HG03135 (cell line): ENCODE results near the gene SCN9A.
"Not testable (repeated sequence)": the region's sequence is repeated elsewhere in the genome, so short reads cannot be mapped to it uniquely, and the experiment has no call there.

Experiments used
- ATAC-seq: cut with Tn5 transposase; IDR thresholded peaks from one replicate; pipeline ENCODE4 v1.9.1; 2021; ENCODE audit warnings: mild to moderate bottlenecking, moderate library complexity; ENCODE audit not compliant: unreplicated experiment

Gene SCN9A

GRCh38 chr2:166375736-166376487 is at the start of gene SCN9A:
SCN9A (minus strand) TSS chr2:166375944; CDS start chr2:166311756, 64,188 bp downstream.
- peak; percentile 53 for ATAC-seq

- no peak for ATAC-seq
Measured at GRCh38 chr2:166424841-166425240, 49.1 kb upstream of the SCN9A start.

GRCh38 chr2:166419616-166419934 is 43.8 kb upstream of the SCN9A start:
- no peak for ATAC-seq

- ATAC-seq: no peak
Measured at GRCh38 chr2:166418853-166419615, 43.3 kb upstream of the SCN9A start.

- ATAC-seq: no peak
Measured at GRCh38 chr2:166417669-166418068, 41.9 kb upstream of the SCN9A start.

GRCh38 chr2:166413255-166413654 is 37.5 kb upstream of the SCN9A start:
- ATAC-seq: no peak

GRCh38 chr2:166411473-166412230 is 35.9 kb upstream of the SCN9A start:
- no peak for ATAC-seq

GRCh38 chr2:166410828-166411472 is 35.2 kb upstream of the SCN9A start:
- no peak for ATAC-seq

GRCh38 chr2:166407746-166408145 is 32.0 kb upstream of the SCN9A start:
- ATAC-seq: not testable (repeated sequence)

GRCh38 chr2:166406374-166406773 is 30.6 kb upstream of the SCN9A start:
- no peak for ATAC-seq

GRCh38 chr2:166405569-166405926 is 29.8 kb upstream of the SCN9A start:
- no peak for ATAC-seq

GRCh38 chr2:166404831-166405568 is 29.3 kb upstream of the SCN9A start:
- ATAC-seq: no peak

- no peak for ATAC-seq
Measured at GRCh38 chr2:166394245-166394644, 18.5 kb upstream of the SCN9A start.

- ATAC-seq: no peak
Measured at GRCh38 chr2:166393008-166393407, 17.3 kb upstream of the SCN9A start.

- no peak for ATAC-seq
Measured at GRCh38 chr2:166388481-166389070, 12.8 kb upstream of the SCN9A start.

- no peak for ATAC-seq
Measured at GRCh38 chr2:166385313-166385712, 9.6 kb upstream of the SCN9A start.

GRCh38 chr2:166384774-166385173 is 9.0 kb upstream of the SCN9A start:
- no peak for ATAC-seq

GRCh38 chr2:166382448-166382847 is 6.7 kb upstream of the SCN9A start:
- ATAC-seq: no peak

- ATAC-seq: no peak
Measured at GRCh38 chr2:166380615-166381014, 4.9 kb upstream of the SCN9A start.

- no peak for ATAC-seq
Measured at GRCh38 chr2:166376873-166377272, 1.1 kb upstream of the SCN9A start.
